Uterus (tissue), 2 donors: ENCODE measurements around the gene GAS2L2.

ENCODE experiments used
- POLR2A ChIP-seq, 2 donors: fragments of 450-650 bp; IDR thresholded peaks; one replicate each; pipeline ENCODE4 v1.6.1; 2016; ENCODE audit warnings: antibody characterized with exemption in 2 of 2, mild to moderate bottlenecking in 1 of 2, moderate library complexity in 1 of 2
- TF ChIP-seq, protein P1 (sequence below), 4 experiments: fragments of 200-600 bp in 2 of 4; fragments of 450-650 bp in 2 of 4; sonication (generic) in 2 of 4; IDR thresholded peaks; one replicate each; pipeline ENCODE4 v1.5.1; 2016 to 2019; ENCODE audit warnings: antibody characterized with exemption in 4 of 4, mild to moderate bottlenecking in 2 of 4, moderate library complexity in 1 of 4

- TF ChIP-seq, protein P1, sequence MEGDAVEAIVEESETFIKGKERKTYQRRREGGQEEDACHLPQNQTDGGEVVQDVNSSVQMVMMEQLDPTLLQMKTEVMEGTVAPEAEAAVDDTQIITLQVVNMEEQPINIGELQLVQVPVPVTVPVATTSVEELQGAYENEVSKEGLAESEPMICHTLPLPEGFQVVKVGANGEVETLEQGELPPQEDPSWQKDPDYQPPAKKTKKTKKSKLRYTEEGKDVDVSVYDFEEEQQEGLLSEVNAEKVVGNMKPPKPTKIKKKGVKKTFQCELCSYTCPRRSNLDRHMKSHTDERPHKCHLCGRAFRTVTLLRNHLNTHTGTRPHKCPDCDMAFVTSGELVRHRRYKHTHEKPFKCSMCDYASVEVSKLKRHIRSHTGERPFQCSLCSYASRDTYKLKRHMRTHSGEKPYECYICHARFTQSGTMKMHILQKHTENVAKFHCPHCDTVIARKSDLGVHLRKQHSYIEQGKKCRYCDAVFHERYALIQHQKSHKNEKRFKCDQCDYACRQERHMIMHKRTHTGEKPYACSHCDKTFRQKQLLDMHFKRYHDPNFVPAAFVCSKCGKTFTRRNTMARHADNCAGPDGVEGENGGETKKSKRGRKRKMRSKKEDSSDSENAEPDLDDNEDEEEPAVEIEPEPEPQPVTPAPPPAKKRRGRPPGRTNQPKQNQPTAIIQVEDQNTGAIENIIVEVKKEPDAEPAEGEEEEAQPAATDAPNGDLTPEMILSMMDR (IDR thresholded peaks at IDR 0.05) = no peak
- no peak for TF ChIP-seq POLR2A (IDR thresholded peaks at IDR 0.05)
Measured at GRCh38 chr17:35740216-35740615, 12.8 kb downstream of the GAS2L2 start.
